ENCODE data around the gene FLVCR2.

DNA sequence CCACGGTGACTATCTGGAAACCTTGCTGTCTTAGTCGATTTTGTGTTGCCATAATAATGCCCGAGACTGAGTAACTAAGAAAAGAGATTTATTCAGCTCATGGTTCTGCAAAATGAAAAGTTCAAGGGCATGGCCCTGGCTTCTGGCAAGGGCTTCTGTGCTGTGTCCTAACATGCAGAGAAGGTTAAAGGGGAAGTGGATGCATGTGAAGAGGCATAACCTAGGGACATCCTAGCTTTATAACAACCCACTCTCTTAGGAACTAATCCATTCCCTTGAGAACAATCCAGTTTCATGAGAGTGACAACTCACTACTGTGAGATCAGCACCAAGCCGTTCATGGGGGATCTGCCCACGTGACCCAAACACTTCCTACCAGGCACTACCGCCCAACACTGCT, 11.5 kb downstream of the FLVCR2 start:
- no peak for TF ChIP-seq CTCF (conservative IDR thresholded peaks at IDR 0.05 in 1 of 2, IDR thresholded peaks at IDR 0.05 in 1 of 2; ENCODE audit: extremely low read depth in 1 of 2, insufficient read depth in 1 of 2, low read depth in 1 of 2, low read length in 2 of 2)
- TF ChIP-seq EZH2 (IDR thresholded peaks at IDR 0.05; ENCODE audit: borderline replicate concordance, low read length): no peak

All from mammary epithelial cell (primary cell).